Ishikawa (cell line): ENCODE results near the gene CAPZA1.

ENCODE experiments used
- CEBPB ChIP-seq: IDR thresholded peaks from 2 replicates; pipeline ENCODE4 v1.6.1; 2012
- EGR1 ChIP-seq: IDR thresholded peaks from 2 replicates; pipeline ENCODE4 v1.6.1; 2012
- EP300 ChIP-seq: IDR thresholded peaks from 2 replicates; pipeline ENCODE4 v1.6.1; 2012; ENCODE audit warnings: borderline replicate concordance
- FOXM1 ChIP-seq: IDR thresholded peaks from 2 replicates; pipeline ENCODE4 v1.6.1; 2012; ENCODE audit warnings: low read depth, borderline replicate concordance
- MAX ChIP-seq: IDR thresholded peaks from 2 replicates; pipeline ENCODE4 v1.6.1; 2012
- NFIC ChIP-seq: IDR thresholded peaks from 2 replicates; pipeline ENCODE4 v1.6.1; 2012
- RAD21 ChIP-seq: IDR thresholded peaks from 2 replicates; pipeline ENCODE4 v1.6.1; 2012; ENCODE audit warnings: low read depth
- TAF1 ChIP-seq: IDR thresholded peaks from 2 replicates; pipeline ENCODE4 v1.6.1; 2012; ENCODE audit warnings: low read depth, mild to moderate bottlenecking
- TCF12 ChIP-seq: IDR thresholded peaks from 2 replicates; pipeline ENCODE4 v1.6.1; 2012; ENCODE audit warnings: low read depth
- TEAD4 ChIP-seq: IDR thresholded peaks from 2 replicates; pipeline ENCODE4 v1.6.1; 2012
- USF1 ChIP-seq: IDR thresholded peaks from 2 replicates; pipeline ENCODE4 v1.6.1; 2012
- YY1 ChIP-seq: IDR thresholded peaks from 2 replicates; pipeline ENCODE4 v1.6.1; 2012; ENCODE audit warnings: low read depth
- ZBTB7A ChIP-seq: IDR thresholded peaks from 2 replicates; pipeline ENCODE4 v1.6.1; 2012; ENCODE audit warnings: low read depth
- TF ChIP-seq, protein P1 (sequence below): IDR thresholded peaks from 2 replicates; pipeline ENCODE4 v1.6.1; 2012; ENCODE audit warnings: low read depth, mild to moderate bottlenecking

The CAPZA1 gene

GRCh38 chr1:112719706-112720105 is 100.1 kb downstream of the CAPZA1 start:
- TF ChIP-seq FOXM1 (no peak), YY1 (no peak), ZBTB7A (no peak), USF1 (no peak), MAX (no peak), RAD21 (no peak), EGR1 (no peak), TCF12 (no peak), NFIC (no peak), TAF1 (no peak), CEBPB (no peak), TEAD4 (no peak), EP300 (no peak)
- TF ChIP-seq, protein P1, sequence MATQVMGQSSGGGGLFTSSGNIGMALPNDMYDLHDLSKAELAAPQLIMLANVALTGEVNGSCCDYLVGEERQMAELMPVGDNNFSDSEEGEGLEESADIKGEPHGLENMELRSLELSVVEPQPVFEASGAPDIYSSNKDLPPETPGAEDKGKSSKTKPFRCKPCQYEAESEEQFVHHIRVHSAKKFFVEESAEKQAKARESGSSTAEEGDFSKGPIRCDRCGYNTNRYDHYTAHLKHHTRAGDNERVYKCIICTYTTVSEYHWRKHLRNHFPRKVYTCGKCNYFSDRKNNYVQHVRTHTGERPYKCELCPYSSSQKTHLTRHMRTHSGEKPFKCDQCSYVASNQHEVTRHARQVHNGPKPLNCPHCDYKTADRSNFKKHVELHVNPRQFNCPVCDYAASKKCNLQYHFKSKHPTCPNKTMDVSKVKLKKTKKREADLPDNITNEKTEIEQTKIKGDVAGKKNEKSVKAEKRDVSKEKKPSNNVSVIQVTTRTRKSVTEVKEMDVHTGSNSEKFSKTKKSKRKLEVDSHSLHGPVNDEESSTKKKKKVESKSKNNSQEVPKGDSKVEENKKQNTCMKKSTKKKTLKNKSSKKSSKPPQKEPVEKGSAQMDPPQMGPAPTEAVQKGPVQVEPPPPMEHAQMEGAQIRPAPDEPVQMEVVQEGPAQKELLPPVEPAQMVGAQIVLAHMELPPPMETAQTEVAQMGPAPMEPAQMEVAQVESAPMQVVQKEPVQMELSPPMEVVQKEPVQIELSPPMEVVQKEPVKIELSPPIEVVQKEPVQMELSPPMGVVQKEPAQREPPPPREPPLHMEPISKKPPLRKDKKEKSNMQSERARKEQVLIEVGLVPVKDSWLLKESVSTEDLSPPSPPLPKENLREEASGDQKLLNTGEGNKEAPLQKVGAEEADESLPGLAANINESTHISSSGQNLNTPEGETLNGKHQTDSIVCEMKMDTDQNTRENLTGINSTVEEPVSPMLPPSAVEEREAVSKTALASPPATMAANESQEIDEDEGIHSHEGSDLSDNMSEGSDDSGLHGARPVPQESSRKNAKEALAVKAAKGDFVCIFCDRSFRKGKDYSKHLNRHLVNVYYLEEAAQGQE = no peak

DNA sequence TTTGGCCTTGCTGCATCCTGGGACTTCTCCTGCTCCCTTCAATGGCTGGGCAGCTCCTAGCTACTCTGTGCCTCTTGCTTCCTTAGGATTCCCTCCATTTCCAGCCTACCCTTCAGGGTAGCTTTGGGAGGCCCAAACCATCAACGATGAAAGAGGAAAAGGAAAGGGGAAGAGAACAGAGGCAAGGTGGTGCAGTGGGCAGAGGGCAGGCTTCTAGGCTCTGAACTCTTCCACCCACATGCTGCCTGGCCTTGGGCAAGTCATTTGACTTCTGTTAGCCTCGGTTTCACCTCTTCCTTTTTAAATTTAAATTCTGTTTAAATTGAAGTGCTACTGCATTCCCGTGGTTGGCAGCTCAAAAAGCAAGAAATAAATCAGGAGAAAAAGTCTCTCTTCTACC is 101.2 kb downstream of the CAPZA1 start:
- TF ChIP-seq TAF1 (no peak), EP300 (no peak), NFIC (no peak), TEAD4 (no peak), MAX (no peak), ZBTB7A (no peak), RAD21 (no peak)
- TF ChIP-seq, protein P1 = no peak
